A549 (cell line): ENCODE results near the gene ADARB2.

Experiments used
- BHLHE40 ChIP-seq: IDR thresholded peaks from 2 replicates; pipeline ENCODE4 v1.6.1; 2012; ENCODE audit warnings: low read depth, low read length, inconsistent platforms
- CBX2 ChIP-seq: fragments of 200-600 bp; sonication (generic); IDR thresholded peaks from 2 replicates; pipeline ENCODE4 v1.6.1; 2016; ENCODE audit warnings: low read depth, mild to moderate bottlenecking, borderline replicate concordance
- EP300 ChIP-seq, 2 experiments: fragments of >200 bp; sonication (Bioruptor Twin); formaldehyde crosslinking; IDR thresholded peaks; 2 replicates in 1 of 2; 3 replicates in 1 of 2; pipeline ENCODE4 v1.6.1; 2016 to 2017
- ESRRA ChIP-seq: fragments of 150-350 bp; IDR thresholded peaks from 2 replicates; pipeline ENCODE4 v1.6.1; 2014; ENCODE audit warnings: mild to moderate bottlenecking, low read length, borderline replicate concordance
- KDM1A ChIP-seq: fragments of 200-600 bp; sonication (generic); IDR thresholded peaks from 2 replicates; pipeline ENCODE4 v1.6.1; 2016; ENCODE audit warnings: low read depth, mild to moderate bottlenecking
- MYC ChIP-seq: IDR thresholded peaks from 2 replicates; pipeline ENCODE4 v1.6.1; 2012; ENCODE audit warnings: mild to moderate bottlenecking, inconsistent platforms, low read length, improper control_type of control experiment, borderline replicate concordance
- POLR2A ChIP-seq: IDR thresholded peaks from 2 replicates; pipeline ENCODE4 v1.6.1; 2012; ENCODE audit warnings: mild to moderate bottlenecking, low read length
- RAD21 ChIP-seq, 2 experiments: fragments of >200 bp in 1 of 2; sonication (Bioruptor Twin) in 1 of 2; formaldehyde crosslinking in 1 of 2; IDR thresholded peaks in 1 of 2; conservative IDR thresholded peaks in 1 of 2; 2 replicates in 1 of 2; 3 replicates in 1 of 2; pipeline ENCODE4 v1.6.1; 2012 to 2018; ENCODE audit warnings: inconsistent platforms in 1 of 2
- RNF2 ChIP-seq: fragments of 200-600 bp; sonication (generic); IDR thresholded peaks from 2 replicates; pipeline ENCODE4 v1.6.1; 2016; ENCODE audit warnings: low read depth, mild to moderate bottlenecking, antibody characterized with exemption, moderate library complexity, borderline replicate concordance
- TF ChIP-seq, protein P1 (sequence below): fragments of >200 bp; sonication (Bioruptor Twin); formaldehyde crosslinking; IDR thresholded peaks from 3 replicates; pipeline ENCODE4 v1.5.1; 2016
- TF ChIP-seq, protein P2 (sequence below): fragments of 200-600 bp; sonication (generic); IDR thresholded peaks from 2 replicates; pipeline ENCODE4 v1.6.1; 2016; ENCODE audit warnings: antibody characterized with exemption, mild to moderate bottlenecking, moderate library complexity
- TF ChIP-seq, protein P3 (sequence below): fragments of 250-450 bp; sonication (Bioruptor Pico); IDR thresholded peaks from 2 replicates; pipeline ENCODE4 v1.5.0; 2021; ENCODE audit warnings: mild to moderate bottlenecking, moderate library complexity, borderline replicate concordance

DNA sequence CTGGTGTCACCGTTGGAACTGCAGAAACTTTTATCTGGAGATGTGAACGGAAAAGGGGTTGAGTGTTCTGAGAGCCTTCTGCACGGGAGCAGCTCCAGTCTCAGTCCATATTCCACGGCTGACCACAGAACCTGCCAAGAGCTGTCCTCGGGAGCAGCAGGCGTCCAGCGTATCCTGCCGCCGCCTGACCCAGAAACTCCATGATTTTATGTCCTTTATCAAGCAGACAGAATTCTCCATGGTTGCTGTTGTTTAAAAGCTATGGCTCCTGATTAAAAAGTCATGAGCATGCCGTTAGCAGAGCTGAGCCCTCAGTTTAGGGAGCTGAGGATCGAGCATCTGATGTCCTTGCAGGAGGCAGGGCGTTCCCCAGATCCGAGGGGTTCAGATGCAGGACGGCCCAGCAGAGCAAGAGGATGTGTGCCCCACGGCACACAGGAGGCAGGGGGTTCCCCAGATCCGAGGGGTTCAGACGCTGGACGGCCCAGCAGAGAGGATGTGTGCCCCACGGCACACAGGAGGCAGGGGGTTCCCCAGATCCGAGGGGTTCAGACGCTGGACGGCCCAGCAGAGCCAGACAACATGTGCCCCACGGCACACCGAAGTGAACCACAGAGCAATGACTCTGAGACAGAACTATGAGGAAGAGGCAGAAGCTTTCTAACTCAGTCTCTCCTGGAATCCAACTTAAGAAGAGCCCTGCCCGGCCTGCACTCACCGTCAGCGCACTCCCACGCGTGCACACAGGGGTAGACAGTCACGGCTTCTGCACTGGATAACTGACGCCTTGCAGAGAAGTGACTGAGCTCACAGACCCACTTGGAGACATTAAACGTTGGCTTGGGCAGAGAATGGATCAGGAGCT lies 584.7 kb downstream of the ADARB2 start:
- TF ChIP-seq, protein P1, sequence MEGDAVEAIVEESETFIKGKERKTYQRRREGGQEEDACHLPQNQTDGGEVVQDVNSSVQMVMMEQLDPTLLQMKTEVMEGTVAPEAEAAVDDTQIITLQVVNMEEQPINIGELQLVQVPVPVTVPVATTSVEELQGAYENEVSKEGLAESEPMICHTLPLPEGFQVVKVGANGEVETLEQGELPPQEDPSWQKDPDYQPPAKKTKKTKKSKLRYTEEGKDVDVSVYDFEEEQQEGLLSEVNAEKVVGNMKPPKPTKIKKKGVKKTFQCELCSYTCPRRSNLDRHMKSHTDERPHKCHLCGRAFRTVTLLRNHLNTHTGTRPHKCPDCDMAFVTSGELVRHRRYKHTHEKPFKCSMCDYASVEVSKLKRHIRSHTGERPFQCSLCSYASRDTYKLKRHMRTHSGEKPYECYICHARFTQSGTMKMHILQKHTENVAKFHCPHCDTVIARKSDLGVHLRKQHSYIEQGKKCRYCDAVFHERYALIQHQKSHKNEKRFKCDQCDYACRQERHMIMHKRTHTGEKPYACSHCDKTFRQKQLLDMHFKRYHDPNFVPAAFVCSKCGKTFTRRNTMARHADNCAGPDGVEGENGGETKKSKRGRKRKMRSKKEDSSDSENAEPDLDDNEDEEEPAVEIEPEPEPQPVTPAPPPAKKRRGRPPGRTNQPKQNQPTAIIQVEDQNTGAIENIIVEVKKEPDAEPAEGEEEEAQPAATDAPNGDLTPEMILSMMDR: no peak
- TF ChIP-seq BHLHE40 (no peak), ESRRA (no peak), CBX2 (no peak), POLR2A (no peak), EP300 (IDR thresholded peaks at IDR 0.05) (no peak), KDM1A (no peak), RAD21 (conservative IDR thresholded peaks at IDR 0.05 in 1 of 2, IDR thresholded peaks at IDR 0.05 in 1 of 2) (no peak), MYC (no peak), RNF2 (no peak)
- TF ChIP-seq, protein P2, sequence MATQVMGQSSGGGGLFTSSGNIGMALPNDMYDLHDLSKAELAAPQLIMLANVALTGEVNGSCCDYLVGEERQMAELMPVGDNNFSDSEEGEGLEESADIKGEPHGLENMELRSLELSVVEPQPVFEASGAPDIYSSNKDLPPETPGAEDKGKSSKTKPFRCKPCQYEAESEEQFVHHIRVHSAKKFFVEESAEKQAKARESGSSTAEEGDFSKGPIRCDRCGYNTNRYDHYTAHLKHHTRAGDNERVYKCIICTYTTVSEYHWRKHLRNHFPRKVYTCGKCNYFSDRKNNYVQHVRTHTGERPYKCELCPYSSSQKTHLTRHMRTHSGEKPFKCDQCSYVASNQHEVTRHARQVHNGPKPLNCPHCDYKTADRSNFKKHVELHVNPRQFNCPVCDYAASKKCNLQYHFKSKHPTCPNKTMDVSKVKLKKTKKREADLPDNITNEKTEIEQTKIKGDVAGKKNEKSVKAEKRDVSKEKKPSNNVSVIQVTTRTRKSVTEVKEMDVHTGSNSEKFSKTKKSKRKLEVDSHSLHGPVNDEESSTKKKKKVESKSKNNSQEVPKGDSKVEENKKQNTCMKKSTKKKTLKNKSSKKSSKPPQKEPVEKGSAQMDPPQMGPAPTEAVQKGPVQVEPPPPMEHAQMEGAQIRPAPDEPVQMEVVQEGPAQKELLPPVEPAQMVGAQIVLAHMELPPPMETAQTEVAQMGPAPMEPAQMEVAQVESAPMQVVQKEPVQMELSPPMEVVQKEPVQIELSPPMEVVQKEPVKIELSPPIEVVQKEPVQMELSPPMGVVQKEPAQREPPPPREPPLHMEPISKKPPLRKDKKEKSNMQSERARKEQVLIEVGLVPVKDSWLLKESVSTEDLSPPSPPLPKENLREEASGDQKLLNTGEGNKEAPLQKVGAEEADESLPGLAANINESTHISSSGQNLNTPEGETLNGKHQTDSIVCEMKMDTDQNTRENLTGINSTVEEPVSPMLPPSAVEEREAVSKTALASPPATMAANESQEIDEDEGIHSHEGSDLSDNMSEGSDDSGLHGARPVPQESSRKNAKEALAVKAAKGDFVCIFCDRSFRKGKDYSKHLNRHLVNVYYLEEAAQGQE: no peak
- TF ChIP-seq, protein P3, sequence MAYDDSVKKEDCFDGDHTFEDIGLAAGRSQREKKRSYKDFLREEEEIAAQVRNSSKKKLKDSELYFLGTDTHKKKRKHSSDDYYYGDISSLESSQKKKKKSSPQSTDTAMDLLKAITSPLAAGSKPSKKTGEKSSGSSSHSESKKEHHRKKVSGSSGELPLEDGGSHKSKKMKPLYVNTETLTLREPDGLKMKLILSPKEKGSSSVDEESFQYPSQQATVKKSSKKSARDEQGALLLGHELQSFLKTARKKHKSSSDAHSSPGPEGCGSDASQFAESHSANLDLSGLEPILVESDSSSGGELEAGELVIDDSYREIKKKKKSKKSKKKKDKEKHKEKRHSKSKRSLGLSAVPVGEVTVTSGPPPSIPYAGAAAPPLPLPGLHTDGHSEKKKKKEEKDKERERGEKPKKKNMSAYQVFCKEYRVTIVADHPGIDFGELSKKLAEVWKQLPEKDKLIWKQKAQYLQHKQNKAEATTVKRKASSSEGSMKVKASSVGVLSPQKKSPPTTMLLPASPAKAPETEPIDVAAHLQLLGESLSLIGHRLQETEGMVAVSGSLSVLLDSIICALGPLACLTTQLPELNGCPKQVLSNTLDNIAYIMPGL: no peak
